GM12878 (cell line): ENCODE measurements around the gene FBN2. TPM values are rescaled to one million over a fixed set of nuclear protein-coding genes. Genes with fewer than 3 reads are reported as not detected.

Source experiments
- ATAC-seq: fragments of 200-7000 bp; cut with Tn5 transposase; 3 replicates; pipeline ENCODE4 v1.9.1; 2020; ENCODE audit warnings: mild to moderate bottlenecking, moderate library complexity
- BruUV-seq: library from RNA; stranded (reverse); fragments of 400-500 nt; replicated peaks from 2 replicates; lab custom pipeline; 2021; lab: Mats Ljungman, UMichigan
- CTCF ChIA-PET: fragments of 300-600 bp; sonication (Branson Sonifier 250); formaldehyde crosslinking; extraction: SDS; loops from one replicate; lab custom pipeline; 2021; ENCODE audit warnings: inconsistent platforms; lab: Yijun Ruan, JAX
- POLR2A ChIA-PET: fragments of 350-600 bp; formaldehyde crosslinking; extraction: SDS; loops from one replicate; lab custom pipeline; 2021; ENCODE audit warnings: inconsistent platforms; lab: Charles Lee
- RAD21 ChIA-PET: fragments of 300-600 bp; sonication (Branson Sonifier 250); formaldehyde crosslinking; loops from one replicate; lab custom pipeline; 2023; ENCODE audit warnings: antibody characterized with exemption; ENCODE audit not compliant: unreplicated experiment; lab: Charles Lee
- SMC1A ChIA-PET: fragments of 300-600 bp; sonication (Branson Sonifier 250); formaldehyde crosslinking; loops from one replicate; lab custom pipeline; 2023; ENCODE audit not compliant: unreplicated experiment, uncharacterized antibody; lab: Charles Lee
- DNase-seq: peaks from one replicate; pipeline ENCODE4 v3.0.0-alpha.2; 2011; ENCODE audit warnings: low read depth, low spot score
- FAIRE-seq: peaks from 3 replicates; lab custom pipeline; 2011; peaks lifted over from hg19 to GRCh38; lab: Jason Lieb, UNC
- H2AFZ ChIP-seq: 2 replicates; pipeline ENCODE4 v1.6.0; 2011; ENCODE audit warnings: low read depth, low read length, control low read depth; ENCODE audit not compliant: control insufficient read depth
- H3K27ac ChIP-seq: 2 replicates; pipeline ENCODE4 v1.5.1; 2011; ENCODE audit warnings: control low read depth; ENCODE audit not compliant: control insufficient read depth, insufficient read depth
- H3K27me3 ChIP-seq, 2 experiments: replicated peaks in 1 of 2; 2 replicates each; pipeline versions ENCODE4 v1.6.0 to v1.6.1; 2011; ENCODE audit warnings: low read length in 1 of 2; ENCODE audit not compliant: control insufficient read depth in 2 of 2, insufficient read depth in 2 of 2
- H3K36me3 ChIP-seq, 2 experiments: 2 replicates each; pipeline ENCODE4 v1.5.1; 2011; ENCODE audit warnings: low read length in 1 of 2; ENCODE audit not compliant: control insufficient read depth in 2 of 2, insufficient read depth in 2 of 2
- H3K4me1 ChIP-seq: 2 replicates; pipeline ENCODE4 v1.6.1; 2011; ENCODE audit warnings: mild to moderate bottlenecking, low read length, moderate library complexity, mixed read lengths; ENCODE audit not compliant: control insufficient read depth, insufficient read depth
- H3K4me2 ChIP-seq: 2 replicates; pipeline ENCODE4 v1.6.0; 2011; ENCODE audit warnings: control low read depth; ENCODE audit not compliant: control insufficient read depth, insufficient read depth
- H3K4me3 ChIP-seq: fragments of 200-600 bp; sonication (generic); 2 replicates; pipeline ENCODE4 v1.5.1; 2016
- H3K79me2 ChIP-seq: 2 replicates; pipeline ENCODE4 v1.6.0; 2011; ENCODE audit warnings: low read length; ENCODE audit not compliant: control insufficient read depth, insufficient read depth
- H3K9ac ChIP-seq: 2 replicates; pipeline ENCODE4 v1.8.0; 2011; ENCODE audit warnings: low read length, control low read depth, mixed read lengths; ENCODE audit not compliant: control insufficient read depth, insufficient read depth
- H3K9me3 ChIP-seq: replicated peaks from 3 replicates; pipeline ENCODE4 v1.5.1; 2011; ENCODE audit warnings: mild to moderate bottlenecking, low read length; ENCODE audit not compliant: control insufficient read depth, insufficient read depth
- H4K20me1 ChIP-seq: 2 replicates; pipeline ENCODE4 v1.6.0; 2011; ENCODE audit not compliant: control insufficient read depth, insufficient read depth
- ASH2L ChIP-seq: fragments of 300-600, 200-600 bp; sonication (generic); IDR thresholded peaks from 2 replicates; pipeline ENCODE4 v1.6.1; 2017; ENCODE audit warnings: low read depth, mild to moderate bottlenecking, borderline replicate concordance
- EGR1 ChIP-seq, 2 experiments: IDR thresholded peaks; 1 replicate in 1 of 2; 2 replicates in 1 of 2; pipeline ENCODE4 v1.6.1; 2011 to 2012; ENCODE audit warnings: low read depth in 2 of 2, low read length in 2 of 2, borderline replicate concordance in 1 of 2, mild to moderate bottlenecking in 1 of 2, moderate library complexity in 1 of 2
- FOS ChIP-seq: IDR thresholded peaks from 3 replicates; pipeline ENCODE4 v1.6.1; 2011; ENCODE audit warnings: borderline replicate concordance; ENCODE audit not compliant: insufficient read length; ENCODE audit errors: extremely low read depth
- HDAC2 ChIP-seq: fragments of 200-600 bp; sonication (generic); IDR thresholded peaks from 2 replicates; pipeline ENCODE4 v1.6.1; 2017
- KDM1A ChIP-seq: fragments of 200-600 bp; sonication (generic); IDR thresholded peaks from 2 replicates; pipeline ENCODE4 v1.6.1; 2016; ENCODE audit warnings: borderline replicate concordance
- KLF5 ChIP-seq: fragments of 450-650 bp; IDR thresholded peaks from 2 replicates; pipeline ENCODE4 v1.6.1; 2014; ENCODE audit warnings: mild to moderate bottlenecking; ENCODE audit not compliant: partially characterized antibody
- LARP7 ChIP-seq: fragments of 450-650 bp; IDR thresholded peaks from 2 replicates; pipeline ENCODE4 v1.6.1; 2017; ENCODE audit warnings: mild to moderate bottlenecking
- MEF2A ChIP-seq: IDR thresholded peaks from 2 replicates; pipeline ENCODE4 v1.6.1; 2011; ENCODE audit warnings: low read depth, mild to moderate bottlenecking, low read length, moderate library complexity; ENCODE audit not compliant: insufficient read depth
- MXI1 ChIP-seq: fragments of 150-350 bp; IDR thresholded peaks from 2 replicates; pipeline ENCODE4 v1.6.1; 2011; ENCODE audit warnings: low read depth, mild to moderate bottlenecking, inconsistent platforms, low read length, improper control_type of control experiment
- NKRF ChIP-seq: fragments of 450-650 bp; conservative IDR thresholded peaks from 2 replicates; pipeline ENCODE4 v1.6.1; 2017; ENCODE audit warnings: mild to moderate bottlenecking, moderate library complexity
- PAX8 ChIP-seq: fragments of 450-650 bp; IDR thresholded peaks from 2 replicates; pipeline ENCODE4 v1.6.1; 2017; ENCODE audit warnings: mild to moderate bottlenecking, moderate library complexity
- POLR2AphosphoS2 ChIP-seq: IDR thresholded peaks from 2 replicates; pipeline ENCODE4 v1.6.1; 2011; ENCODE audit warnings: low read depth, mild to moderate bottlenecking, low read length, improper control_type of control experiment, moderate library complexity
- RFX5 ChIP-seq: IDR thresholded peaks from 2 replicates; pipeline ENCODE4 v1.6.1; 2011; ENCODE audit warnings: low read depth, low read length, improper control_type of control experiment
- SIN3A ChIP-seq: IDR thresholded peaks from 2 replicates; pipeline ENCODE4 v1.6.1; 2012; ENCODE audit warnings: low read depth, low read length, improper control_type of control experiment
- SMAD1 ChIP-seq: fragments of 450-650 bp; IDR thresholded peaks from 2 replicates; pipeline ENCODE4 v1.6.1; 2018; ENCODE audit warnings: mild to moderate bottlenecking, low read depth; ENCODE audit not compliant: partially characterized antibody
- SMAD5 ChIP-seq: IDR thresholded peaks from 2 replicates; pipeline ENCODE4 v1.6.1; 2016; ENCODE audit warnings: antibody characterized with exemption, low read depth
- STAT1 ChIP-seq: fragments of 450-650 bp; conservative IDR thresholded peaks from 2 replicates; pipeline ENCODE4 v1.6.1; 2014; ENCODE audit warnings: antibody characterized with exemption, mild to moderate bottlenecking
- WRNIP1 ChIP-seq: IDR thresholded peaks from 2 replicates; pipeline ENCODE4 v1.6.1; 2011; ENCODE audit warnings: low read depth, low read length, improper control_type of control experiment, borderline replicate concordance
- ZNF217 ChIP-seq: fragments of 450-650 bp; IDR thresholded peaks from 2 replicates; pipeline ENCODE4 v1.6.1; 2017; ENCODE audit warnings: antibody characterized with exemption, mild to moderate bottlenecking
- ZZZ3 ChIP-seq: IDR thresholded peaks from 2 replicates; pipeline ENCODE4 v1.6.1; 2011; ENCODE audit warnings: low read depth; ENCODE audit not compliant: control insufficient read depth, insufficient read length
- WGBS: methylation state at CpG from one replicate; pipeline ENCODE4 v1.1.6; 2016; ENCODE audit warnings: low lambda C conversion rate; ENCODE audit not compliant: insufficient replicate concordance, insufficient coverage; ENCODE audit errors: missing lambda C conversion rate; 5-methylcytosine and 5-hydroxymethylcytosine counted together
- in situ Hi-C: fragments of 300-500 bp; cut with MboI; formaldehyde crosslinking; loops from 9 replicates; pipeline ENCODE4 v1.14.3; 2018; ENCODE audit warnings: mixed read lengths
- intact Hi-C: fragments of 100-400 bp; cut with micrococcal nuclease; formaldehyde crosslinking; loops from one replicate; pipeline ENCODE4 v1.14.2; 2022; ENCODE audit not compliant: unreplicated experiment
- polyA plus RNA-seq, 11 experiments: library from polyadenylated mRNA; depleted of rRNA in 4 of 11; unstranded in 6 of 11; stranded (reverse) in 5 of 11; fragments of >200 nt; fragmentation: Nextera tagmentation in 4 of 11; fragmentation: Illumina TruSeq in 1 of 11; extraction: Ambion mirVana in 4 of 11; extraction: Trizol in 1 of 11; gene quantifications; 1 replicate in 1 of 11; 2 replicates in 10 of 11; pipeline versions ENCODE4 v1.2.1 to v1.2.3, GENCODE V29; 2011 to 2016; ENCODE audit warnings: inconsistent platforms in 2 of 11, missing spikeins in 2 of 11, low read depth in 1 of 11
- total RNA-seq, 4 experiments: library from RNA; depleted of rRNA in 3 of 4; stranded (reverse); fragments of >200 nt in 3 of 4; fragmentation: Illumina TruSeq in 1 of 4; extraction: Trizol in 1 of 4; gene quantifications; 2 replicates each; pipeline versions ENCODE4 v1.2.1 to v1.2.3, GENCODE V29; 2013 to 2021

Gene FBN2
- total and polyA plus RNA-seq, 10 of the 15 experiments (the other 5 are each of a cell fraction or from before 2014, with no cell fraction given) = 0.01 to 0.98 (median 0.10) TPM; not detected in 3

GRCh38 chr5:128527077-128527476 is 11.0 kb downstream of the FBN2 start:
- Histone ChIP-seq H2AFZ (no peak overlapping the region), H3K36me3 (no peaks in the 10 kb centered on the region), H3K27me3 (no peaks in the 10 kb centered on the region; a peak in 1 of 4 replicates), H3K27ac (no peak overlapping the region), H3K4me3 (no peak overlapping the region), H3K9ac (no peak overlapping the region), H3K4me1 (no peaks in the 10 kb centered on the region), H4K20me1 (no peaks in the 10 kb centered on the region), H3K79me2 (no peaks in the 10 kb centered on the region)
- no TSS peak for BruUV-seq
- intact Hi-C loops = no loop called here
- DNase-seq (no peak), FAIRE-seq (no peak)
- in situ Hi-C loops = no loop called here
- SMC1A ChIA-PET = no interaction called here
- CTCF ChIA-PET = no interaction called here
- POLR2A ChIA-PET = interaction anchor here (0.6 kb wide), 1 partner anchor 46 kb away, joined by 4 read pairs; no protein-coding TSS in a partner anchor
- RAD21 ChIA-PET = no interaction called here
- no peak for TF ChIP-seq SMAD1
- TF ChIP-seq ASH2L = no peak
- TF ChIP-seq KLF5 = no peak
- TF ChIP-seq FOS = no peak
- TF ChIP-seq WRNIP1 = no peak
- TF ChIP-seq HDAC2 = no peak
- no peak for TF ChIP-seq ZZZ3
- TF ChIP-seq, all 136 proteins: peak for 0
- ATAC-seq = no peak
- H3K9me3 ChIP-seq = no peaks in the 10 kb centered on the region
- H3K4me2 ChIP-seq = no peak overlapping the region

GRCh38 chr5:128522336-128522735 is 15.7 kb downstream of the FBN2 start:
- SMC1A ChIA-PET = interaction anchor here (1.1 kb wide), 1 partner anchor 13 kb away, joined by 3 read pairs; no protein-coding TSS in a partner anchor
- no TSS peak for BruUV-seq
- Histone ChIP-seq H2AFZ (no peak overlapping the region), H3K9me3 (no peaks in the 10 kb centered on the region), H4K20me1 (no peaks in the 10 kb centered on the region), H3K9ac (no peak overlapping the region), H3K27ac (no peak overlapping the region), H3K4me1 (no peaks in the 10 kb centered on the region), H3K4me3 (no peak overlapping the region), H3K4me2 (no peak overlapping the region), H3K79me2 (no peaks in the 10 kb centered on the region), H3K27me3 (no peaks in the 10 kb centered on the region; a peak in 1 of 4 replicates), H3K36me3 (no peaks in the 10 kb centered on the region)
- POLR2A ChIA-PET = no interaction called here
- in situ Hi-C loops = no loop called here
- DNase-seq = no peak
- intact Hi-C loops = no loop called here
- CTCF ChIA-PET = interaction anchor here (0.6 to 0.8 kb wide), 2 partner anchors 321 to 460 kb away, joined by 3 read pairs; no protein-coding TSS in a partner anchor
- WGBS = 2% methylated on average over 5 of the region's 5 CpGs
- no peak for ATAC-seq
- RAD21 ChIA-PET = no interaction called here
- no peak for FAIRE-seq
- TF ChIP-seq ZNF217 (no peak), PAX8 (no peak), EGR1 (IDR thresholded peaks at IDR 0.05; ENCODE audit: borderline replicate concordance in 1 of 2, low read depth in 2 of 2, low read length in 2 of 2) (no peak), MEF2A (no peak), NKRF (no peak), LARP7 (no peak), SMAD5 (no peak), SIN3A (no peak), MXI1 (no peak), KDM1A (no peak), STAT1 (no peak), RFX5 (no peak), POLR2AphosphoS2 (no peak)
